PC-9 (cell line): ENCODE data around the gene GTF3C1.

ENCODE experiments used
- EZH2 ChIP-seq: fragments of 200-600 bp; sonication (generic); IDR thresholded peaks from 2 replicates; pipeline ENCODE4 v1.8.0; 2017; ENCODE audit warnings: antibody characterized with exemption, low read depth
- TF ChIP-seq, protein P1 (sequence below): fragments of 200-600 bp; sonication (generic); conservative IDR thresholded peaks from 2 replicates; pipeline ENCODE4 v1.6.1; 2017; ENCODE audit warnings: mixed run types, antibody characterized with exemption, mild to moderate bottlenecking, moderate library complexity

DNA sequence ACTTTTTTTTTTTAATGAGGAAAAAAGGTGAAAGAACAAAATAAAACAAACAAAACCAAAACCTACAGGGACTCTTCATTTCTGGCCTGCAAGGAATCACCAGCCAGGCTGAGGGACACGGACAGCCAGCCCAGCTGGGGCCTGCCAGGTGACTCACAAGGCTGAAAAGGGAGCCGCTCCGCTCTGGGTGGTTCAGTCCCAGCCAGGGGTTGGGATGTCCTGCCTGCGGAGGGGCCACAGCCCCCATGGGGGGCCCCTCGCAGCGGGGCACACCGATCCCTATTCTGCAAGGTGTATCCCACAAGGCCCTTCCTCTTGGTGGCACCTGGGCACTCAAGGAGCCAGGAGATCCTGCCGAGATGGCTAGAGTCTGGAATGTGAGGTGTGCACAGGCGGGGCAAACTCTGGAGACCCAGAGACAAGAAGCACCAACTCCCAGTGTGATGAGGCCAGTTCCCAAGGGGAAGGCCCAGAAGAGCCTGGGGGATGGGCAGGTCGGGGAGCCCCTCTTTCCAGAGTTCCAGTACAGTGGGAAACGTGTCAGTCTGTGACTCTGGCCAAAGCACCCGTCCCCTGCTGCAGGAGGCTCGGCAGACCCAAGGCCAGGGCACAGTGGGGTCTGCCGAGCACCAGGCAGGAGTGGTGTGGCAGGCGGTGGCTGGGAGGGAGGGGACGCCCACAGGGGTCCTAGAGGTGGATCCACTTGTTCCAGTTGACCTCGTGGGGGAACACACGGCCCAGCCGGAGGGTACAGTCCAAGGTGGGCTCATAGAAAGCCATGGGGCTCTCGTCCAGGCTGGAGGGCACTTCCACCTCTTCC, 88.8 kb downstream of the GTF3C1 start:
- TF ChIP-seq, protein P1, sequence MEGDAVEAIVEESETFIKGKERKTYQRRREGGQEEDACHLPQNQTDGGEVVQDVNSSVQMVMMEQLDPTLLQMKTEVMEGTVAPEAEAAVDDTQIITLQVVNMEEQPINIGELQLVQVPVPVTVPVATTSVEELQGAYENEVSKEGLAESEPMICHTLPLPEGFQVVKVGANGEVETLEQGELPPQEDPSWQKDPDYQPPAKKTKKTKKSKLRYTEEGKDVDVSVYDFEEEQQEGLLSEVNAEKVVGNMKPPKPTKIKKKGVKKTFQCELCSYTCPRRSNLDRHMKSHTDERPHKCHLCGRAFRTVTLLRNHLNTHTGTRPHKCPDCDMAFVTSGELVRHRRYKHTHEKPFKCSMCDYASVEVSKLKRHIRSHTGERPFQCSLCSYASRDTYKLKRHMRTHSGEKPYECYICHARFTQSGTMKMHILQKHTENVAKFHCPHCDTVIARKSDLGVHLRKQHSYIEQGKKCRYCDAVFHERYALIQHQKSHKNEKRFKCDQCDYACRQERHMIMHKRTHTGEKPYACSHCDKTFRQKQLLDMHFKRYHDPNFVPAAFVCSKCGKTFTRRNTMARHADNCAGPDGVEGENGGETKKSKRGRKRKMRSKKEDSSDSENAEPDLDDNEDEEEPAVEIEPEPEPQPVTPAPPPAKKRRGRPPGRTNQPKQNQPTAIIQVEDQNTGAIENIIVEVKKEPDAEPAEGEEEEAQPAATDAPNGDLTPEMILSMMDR = no peak
- TF ChIP-seq EZH2 = no peak
